SHP77 (cell line): ENCODE measurements around the gene ADCY9.
"Not testable (repeated sequence)": the region's sequence is repeated elsewhere in the genome, so short reads cannot be mapped to it uniquely, and the experiment has no call there.

Source experiments
- DNase-seq, 2 experiments: peaks; one replicate each; lab custom pipeline; 2025; lab: John Stamatoyannopoulos, UW

The ADCY9 gene

DNA sequence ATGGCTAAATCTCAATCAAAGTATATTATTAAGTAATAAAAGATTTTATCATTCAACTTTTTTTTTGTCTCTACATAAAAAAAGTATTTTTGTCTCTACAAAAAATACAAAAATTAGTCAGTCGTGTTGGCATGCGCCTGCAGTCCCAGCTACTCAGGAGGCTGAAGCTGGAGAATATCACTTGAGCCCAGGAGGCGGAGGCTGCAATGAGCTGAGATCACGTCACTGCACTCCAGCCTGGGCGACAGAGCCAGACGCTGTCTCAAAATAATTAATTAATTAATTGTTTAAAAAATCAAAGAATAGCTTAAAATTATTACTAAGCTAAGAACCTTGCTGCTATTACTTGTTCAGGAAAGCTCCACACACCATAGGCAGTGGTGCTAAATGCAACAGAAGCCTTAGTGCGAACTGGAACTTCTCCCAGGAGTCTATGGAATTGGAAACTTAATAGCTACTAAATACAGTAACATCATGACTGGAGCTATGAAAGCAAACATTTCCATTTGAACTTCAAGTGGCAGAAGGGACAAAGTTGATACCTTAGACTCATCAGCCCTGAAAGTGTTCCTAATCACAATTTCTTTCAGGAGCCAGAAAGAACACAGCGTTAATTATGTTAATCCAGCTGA is 22.6 kb downstream of the ADCY9 start:
- DNase-seq, result no peak

DNA sequence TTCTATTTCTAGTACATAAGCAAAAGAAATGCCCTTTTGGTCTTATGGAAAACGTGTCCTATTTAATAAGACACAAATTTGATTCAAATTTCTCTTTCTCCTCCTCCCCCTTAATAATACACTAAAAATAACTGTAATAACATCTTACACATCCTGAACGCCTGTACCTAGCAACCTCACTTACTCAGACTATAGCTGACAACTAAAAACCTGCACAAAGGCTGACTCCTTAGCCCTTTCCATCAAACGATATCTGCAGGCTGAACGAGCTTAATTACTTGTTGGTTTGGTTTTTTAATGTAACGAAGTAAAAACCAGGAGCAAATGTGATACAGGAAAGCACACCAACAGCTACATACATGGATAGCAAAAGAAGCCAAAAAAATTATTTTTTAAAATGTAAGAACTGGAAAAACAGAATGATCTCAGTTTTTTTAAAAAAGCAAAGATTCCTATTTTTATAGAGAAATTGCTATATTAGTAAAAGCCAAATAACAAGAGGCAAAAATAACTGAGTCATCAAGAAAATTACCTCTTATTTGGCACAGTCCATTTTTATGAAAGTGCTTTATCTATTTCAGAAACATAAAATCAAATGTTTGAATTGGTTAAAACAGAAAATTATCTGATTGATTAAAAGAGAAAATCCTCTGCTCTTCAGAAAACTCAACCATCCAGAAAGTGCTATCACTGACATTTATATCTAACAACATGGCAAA is 23.5 kb downstream of the ADCY9 start:
- DNase-seq, result no peak

DNA sequence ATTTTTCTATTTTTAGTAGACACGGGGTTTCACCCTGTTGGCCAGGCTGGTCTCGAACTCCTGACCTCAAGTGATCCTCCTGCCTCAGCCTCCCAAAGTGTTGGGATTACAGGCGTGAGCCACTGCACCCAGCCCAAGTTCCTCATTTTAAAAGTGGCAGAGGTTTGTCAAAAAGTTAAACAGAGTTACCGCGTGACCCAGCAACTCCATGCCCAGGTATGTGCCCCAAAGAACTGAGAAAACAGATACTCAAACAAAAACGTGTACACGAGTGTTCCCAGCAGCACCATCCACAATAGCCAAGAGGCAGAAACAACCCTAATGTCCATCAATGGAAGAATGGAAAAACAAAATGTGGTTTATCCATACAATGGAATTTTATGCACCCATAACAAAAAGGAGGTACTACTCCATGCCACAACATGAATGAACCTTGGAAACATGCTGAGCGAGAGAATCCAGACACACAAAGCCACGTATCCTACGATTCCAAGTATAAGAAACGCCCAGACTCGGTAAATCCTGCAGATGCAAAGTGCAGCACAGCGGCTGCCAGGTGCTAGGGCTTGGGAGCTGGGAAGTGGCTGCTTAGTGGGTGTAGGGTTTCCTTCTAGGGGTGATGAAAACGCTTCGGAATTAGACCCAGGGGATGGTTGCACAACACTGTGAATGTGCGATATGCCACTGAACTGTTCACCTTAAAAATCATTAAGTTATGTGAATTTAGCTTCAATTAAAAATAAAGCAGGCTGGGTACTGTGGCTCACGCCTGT is 24.8 kb downstream of the ADCY9 start:
- no peak for DNase-seq

DNA sequence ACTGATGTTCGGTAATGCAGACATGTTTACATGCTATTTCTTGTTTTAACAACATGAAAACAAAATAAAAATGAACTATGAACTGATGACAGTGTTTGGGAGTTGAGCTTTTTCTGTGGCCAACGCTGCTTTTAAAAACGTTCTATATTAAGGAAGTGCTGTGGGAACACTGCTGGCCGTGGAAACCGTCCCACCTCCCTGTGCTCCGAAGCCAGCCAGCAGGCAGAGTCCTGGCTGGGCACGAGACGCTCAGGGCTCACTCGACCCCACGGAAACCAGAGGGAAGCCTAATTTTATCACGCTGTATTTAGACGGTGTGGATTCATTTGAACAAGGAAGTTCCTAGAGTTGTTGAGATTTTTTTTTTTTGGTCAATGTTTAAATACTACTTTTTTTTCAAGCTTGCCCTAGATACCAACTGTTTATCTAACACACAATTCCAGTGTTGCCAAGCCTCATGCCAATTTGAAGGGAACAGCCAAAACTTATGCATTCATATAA is 25.8 kb downstream of the ADCY9 start:
- DNase-seq, result no peak

DNA sequence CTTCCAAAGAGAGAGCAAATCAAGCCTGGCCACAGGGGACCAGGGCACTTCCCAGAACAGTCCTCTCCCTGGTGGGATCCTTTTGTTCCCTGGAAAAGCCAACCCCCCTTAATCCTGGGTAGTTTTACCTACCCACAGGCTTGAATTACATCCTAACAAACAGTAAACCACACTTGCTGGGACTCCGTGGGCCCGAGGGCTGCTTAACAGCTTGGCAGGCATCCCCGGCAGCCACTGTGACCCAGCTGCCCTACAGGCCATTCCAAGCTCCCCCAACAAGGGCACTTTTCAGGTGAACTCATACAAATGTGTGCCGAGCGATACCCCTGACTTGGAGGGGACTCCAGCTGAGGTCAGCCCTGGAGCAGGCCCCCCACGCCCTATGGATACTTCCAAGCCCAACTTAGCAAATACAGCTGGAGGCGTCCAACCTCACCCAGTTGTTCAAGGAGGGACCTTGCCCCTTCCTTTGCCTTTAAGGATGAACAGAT is 26.4 kb downstream of the ADCY9 start:
- DNase-seq, result no peak

DNA sequence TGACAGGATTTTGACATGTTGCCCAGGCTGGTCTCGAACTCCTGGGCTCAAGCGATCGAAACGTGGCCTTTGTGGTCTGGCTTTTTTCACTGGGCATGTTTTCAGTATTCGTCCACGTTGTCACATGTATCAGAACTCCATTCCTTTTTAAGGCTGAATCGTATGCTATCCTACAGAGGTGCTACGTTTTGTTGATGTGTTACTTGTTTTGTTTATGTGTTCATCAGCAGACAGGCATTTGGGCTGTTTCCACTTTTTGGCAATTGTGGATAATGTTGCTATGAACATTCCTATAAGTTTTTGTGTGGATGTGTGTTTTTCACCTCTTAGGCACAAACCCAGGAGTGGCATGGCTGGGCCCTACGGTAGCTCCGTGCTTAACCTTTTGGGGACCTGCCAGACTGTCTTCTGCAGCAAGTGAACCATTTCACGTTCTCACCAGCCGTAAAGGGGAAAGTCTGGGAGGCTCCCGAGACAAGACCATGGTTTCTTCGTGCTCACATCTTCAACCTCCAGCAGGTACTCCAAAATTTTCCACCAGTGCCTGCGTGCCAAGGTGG is 26.9 kb downstream of the ADCY9 start:
- DNase-seq, result no peak

DNA sequence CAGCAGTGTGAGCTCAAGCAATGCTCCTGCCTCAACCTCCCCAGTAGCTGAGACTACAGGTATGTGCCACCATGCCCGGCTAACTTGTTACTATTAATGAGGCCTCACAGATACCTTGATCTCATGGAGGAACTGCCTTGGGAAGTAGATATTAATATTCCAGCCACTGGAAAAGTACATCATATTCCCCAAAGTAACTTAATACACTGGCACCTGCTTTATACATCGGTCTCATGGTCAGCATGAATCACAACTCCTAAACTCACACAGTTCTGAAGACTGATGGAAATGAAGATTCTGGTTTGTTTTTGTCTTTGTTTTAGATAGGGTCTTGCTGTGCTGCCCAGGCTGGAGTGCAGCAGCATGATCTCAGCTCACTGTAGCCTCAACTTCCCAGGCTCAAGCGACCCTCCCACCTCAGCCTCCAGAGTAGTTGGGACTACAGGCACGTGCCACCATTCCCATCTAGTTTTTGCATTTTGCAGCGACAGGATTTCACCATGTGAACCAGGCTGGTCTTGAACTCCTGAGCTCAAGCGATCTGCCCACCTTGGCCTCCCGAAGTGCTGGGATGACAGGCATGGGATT is 28.2 kb downstream of the ADCY9 start:
- DNase-seq, result no peak

DNA sequence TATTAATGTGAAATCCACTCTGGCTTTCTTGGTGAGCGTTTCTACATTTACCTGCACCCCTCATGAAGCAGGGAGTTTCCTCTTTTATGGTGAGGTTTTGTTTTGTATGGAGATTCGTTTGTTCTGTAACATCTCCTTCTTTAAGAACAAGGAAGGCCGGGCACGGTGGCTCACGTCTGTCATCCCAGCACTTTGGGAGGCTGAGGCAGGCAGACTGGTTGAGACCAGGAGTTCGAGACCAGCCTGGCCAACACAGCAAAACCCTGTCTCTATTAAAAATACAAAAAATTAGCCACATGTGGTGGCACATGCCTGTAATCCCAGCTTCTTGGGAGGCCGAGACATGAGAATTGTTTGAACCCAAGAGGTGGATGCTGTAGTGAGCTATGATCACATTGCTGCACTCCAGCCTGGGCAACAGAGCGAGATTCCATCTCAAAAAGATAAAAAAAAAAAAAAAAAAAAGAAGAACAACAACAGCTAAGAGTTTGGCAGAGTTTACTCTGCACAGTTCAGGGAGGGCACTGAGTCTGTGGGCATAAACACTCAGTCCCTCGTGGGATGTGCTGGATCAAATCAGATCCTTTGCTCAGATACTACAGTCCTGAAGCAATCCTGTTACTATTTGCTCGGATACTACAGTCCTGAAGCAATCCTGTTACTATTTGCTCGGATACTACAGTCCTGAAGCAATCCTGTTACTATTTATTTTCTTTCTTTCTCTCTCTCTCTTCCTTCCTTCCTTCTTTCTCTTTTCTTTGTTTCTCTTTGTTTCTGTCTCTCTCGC is 28.9 kb downstream of the ADCY9 start:
- DNase-seq, result no peak

DNA sequence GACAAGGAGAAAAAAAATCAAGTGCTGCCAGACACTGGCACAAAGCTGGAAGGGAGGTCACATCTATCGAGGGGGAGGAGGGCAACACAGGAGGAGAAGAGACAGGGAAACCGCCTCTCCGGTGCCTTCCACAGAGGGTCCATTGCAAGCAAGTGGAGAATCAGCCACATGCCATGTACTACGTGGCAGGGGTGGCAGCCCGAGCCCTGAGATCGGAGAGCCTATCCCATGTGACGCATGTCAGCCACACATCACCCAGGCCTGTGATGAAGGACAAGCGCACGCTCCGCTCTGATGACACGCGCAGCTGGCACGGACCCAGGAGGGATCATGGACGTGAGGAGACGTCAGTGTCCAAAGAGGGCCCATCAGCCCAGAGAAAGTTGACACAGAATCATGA is 30.1 kb downstream of the ADCY9 start:
- peak; percentile 10 to 39 for DNase-seq

DNA sequence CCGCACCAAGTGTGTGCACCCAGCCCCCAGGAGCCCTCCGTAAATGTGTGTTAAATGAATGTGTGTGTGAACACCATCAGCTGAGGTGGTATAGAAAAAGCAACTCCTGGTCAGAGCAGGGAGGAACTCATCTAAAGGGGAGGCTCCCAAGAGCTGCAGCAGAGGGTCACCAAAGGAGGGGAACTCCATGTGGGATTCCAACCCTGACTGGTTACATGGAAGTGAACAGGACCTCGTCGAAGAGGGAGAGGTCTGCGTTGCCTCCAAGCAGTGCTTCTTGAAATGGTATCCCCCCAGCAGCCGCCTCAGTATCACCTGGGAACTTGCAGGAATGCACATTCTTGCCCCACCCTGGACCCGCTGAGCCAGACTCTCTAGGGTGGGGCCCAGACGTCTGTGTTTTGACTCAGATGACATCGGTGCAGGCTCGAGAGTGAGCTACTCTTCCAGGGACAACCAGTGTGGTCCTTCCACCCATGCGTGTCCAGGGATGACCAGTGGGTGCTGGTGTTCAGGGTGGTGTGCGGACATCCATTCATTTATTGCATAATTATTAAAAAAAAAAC is 30.8 kb downstream of the ADCY9 start:
- no peak for DNase-seq

DNA sequence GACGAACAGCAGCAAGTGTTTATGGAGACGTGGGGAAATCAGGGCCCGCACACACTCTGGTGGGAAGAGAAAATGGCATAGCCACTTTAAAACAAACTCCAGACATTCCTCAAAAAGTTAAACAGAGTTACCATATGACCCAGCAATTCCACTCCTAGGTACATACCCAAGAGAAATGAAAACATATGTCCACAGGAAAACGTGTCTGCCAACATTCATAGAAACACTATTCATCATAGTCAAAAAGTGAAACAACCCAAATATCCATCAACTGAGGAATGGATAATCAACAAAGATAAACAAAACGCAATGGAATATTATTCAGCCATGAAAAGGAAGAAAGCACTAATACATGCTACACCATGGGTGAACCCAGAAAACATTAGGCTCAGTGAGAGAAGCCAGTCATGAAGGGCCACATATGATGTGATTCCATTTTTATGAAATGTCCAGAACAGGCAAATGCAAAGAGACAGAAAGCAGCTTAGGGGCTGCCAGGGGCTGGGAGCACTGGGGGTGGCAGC is 32.8 kb downstream of the ADCY9 start:
- DNase-seq, result no peak

DNA sequence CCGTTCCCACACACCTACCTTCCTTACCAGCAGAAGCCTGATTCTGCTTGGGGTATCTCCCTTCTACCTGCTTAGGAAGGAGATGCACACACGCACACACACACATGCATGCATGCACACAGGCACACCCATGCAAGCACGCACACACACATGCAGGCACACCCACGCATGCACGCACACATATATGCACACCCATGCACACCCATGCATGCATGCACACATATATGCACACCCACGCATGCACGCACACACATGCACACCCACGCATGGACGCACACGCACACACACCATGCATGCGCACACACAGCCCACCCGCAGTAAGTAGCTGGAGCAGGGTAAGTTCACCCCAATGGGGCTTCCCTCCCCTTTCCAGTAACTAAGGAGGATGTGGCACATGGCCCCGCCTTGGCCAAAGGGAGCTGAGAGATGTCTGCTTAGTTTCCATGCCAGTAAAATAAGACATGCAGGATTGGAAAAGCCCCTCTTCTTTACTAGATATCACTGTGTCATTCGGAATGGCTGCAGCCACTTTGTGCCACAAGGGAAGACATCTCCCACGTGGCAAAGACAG is 33.7 kb downstream of the ADCY9 start:
- DNase-seq, result no peak

DNA sequence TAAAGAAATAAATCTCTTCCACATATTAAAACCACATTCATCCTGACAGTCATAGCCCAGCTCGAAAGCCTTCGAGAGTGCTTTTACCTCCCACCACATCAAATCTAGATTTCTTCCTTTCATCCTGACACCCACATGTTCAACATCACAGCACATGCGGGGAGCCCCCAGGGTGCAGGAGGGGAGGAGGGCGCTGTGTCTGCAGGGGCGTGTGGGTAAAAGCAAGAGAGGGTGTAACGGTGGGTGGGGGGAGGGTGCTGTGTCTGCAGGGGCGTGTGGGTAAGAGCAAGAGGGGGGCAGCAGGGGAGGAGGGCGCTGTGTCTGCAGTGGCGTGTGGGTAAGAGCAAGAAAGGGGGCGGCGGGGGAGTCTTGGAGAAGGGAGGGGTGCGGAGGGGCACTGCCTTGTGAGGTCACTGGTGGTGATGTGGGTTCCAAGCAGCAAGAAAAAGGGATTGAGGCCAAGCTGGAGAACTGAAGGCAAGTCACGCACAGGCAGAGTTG is 34.7 kb downstream of the ADCY9 start:
- no peak for DNase-seq

DNA sequence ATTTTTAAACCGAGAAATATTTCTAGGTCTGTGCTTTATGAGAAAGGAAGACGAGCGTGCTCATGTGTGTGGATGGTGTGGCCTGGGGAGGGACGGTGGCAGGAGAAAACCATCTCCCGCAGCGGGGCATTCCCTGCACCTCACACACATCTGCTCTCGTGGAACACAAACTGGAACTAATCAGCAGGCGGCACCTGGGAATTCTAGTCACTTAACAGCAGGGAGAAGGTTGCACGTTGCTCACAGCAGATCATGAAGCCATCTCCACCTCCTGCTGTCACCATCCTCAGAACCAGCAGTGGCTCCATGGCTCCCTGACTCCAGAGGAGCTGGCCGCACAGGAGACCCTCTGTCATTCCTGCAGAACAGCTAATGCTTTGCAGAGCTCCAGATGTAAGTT is 35.2 kb downstream of the ADCY9 start:
- DNase-seq, result no peak

DNA sequence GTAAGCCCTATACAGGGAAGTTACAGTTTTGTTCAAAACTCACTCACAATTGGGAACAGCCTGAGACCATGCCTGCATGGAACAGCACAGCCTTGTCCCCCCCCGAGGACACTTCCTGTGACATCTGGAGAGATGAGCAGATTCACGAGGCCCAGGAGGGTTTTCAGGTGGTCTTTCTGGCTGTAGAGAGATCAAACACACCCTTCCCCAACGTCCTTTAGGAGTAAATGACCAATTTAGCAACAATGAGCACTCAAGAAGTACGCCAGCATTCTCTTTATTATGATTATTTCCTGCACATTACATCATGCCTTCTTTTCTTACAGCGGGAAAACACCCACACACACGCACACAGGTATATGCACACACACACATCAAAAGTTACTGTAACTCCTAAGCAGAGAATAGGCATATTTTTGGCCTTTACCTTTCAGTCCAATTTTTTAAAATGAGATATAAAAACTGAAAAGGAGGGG is 39.0 kb downstream of the ADCY9 start:
- no peak for DNase-seq

DNA sequence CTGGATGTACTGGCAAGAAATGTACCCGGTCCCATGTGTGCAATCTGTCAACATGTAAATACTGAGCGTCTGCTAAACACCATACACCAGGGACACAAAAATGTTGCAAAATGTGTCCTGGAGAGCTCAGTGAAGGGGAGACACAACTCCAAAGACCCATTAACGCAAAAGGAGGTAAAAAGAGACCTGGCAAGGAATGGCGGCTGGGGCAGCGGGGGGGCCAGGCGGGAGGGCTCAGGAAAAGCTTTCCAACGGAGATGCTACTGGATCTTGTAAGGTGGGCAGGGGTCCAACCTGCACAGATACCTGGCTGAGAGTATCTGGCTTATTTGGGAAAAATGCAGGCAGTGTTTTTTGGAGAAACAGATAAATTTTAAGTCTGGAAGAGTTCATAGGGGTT is 40.7 kb downstream of the ADCY9 start:
- DNase-seq, result no peak

DNA sequence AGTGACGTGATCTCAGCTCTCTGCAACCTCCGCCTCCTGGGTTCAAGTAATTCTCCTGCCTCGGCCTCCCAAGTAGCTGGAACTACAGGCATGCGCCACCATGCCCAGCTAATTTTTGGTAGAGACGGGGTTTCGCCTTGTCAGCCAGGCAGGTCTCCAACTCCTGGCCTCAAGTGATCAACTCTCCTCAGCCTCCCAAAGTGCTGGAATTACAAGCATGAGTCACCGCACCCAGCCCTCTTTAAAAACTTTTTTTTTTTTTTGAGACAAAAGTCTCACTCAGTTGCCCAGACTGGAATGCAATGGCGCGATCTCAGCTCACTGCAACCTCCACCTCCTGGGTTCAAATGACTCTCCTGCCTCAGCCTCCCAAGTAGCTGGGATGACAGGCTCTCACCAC is 43.1 kb downstream of the ADCY9 start:
- DNase-seq, result not testable (repeated sequence)

DNA sequence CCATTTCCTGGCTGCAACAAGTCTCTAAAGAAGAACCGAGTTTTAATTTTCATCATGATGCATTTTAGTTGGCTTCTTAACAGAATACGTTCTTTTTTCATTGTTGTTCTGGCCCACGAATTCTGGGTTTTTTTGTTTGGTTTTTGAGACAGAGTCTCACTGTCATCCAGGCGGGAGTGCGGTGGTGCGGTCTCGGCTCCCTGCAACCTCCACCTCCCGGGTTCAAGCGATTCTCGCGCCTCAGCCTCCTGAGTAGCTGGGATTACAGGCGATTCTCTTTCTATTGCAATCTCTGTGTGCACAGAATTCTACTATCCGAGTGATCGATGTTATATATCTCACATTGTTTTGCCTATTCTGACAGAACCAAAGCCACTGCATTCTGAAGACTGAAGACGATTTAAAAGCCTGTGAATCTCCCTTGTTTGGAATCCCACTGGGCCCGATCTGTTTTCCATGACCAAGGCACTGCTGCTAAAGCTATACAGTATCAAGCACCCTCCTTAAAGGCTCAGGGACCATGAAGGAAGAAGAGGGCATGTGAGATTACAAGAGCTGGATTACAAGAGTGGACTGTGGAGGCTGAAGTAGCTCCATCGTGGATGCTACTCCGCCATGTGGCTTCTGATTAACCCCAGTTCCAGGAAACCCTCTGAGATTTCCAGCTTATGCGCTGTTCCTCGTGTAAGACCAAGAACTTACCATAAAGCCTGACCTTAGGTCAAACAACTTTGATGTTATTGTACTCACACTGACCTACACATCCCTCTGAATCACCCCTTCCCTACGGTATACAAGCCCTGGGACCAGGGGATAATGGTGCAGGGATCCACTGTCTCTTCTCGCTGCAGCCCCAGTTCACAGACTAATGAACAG is 44.3 kb downstream of the ADCY9 start:
- DNase-seq, result no peak

DNA sequence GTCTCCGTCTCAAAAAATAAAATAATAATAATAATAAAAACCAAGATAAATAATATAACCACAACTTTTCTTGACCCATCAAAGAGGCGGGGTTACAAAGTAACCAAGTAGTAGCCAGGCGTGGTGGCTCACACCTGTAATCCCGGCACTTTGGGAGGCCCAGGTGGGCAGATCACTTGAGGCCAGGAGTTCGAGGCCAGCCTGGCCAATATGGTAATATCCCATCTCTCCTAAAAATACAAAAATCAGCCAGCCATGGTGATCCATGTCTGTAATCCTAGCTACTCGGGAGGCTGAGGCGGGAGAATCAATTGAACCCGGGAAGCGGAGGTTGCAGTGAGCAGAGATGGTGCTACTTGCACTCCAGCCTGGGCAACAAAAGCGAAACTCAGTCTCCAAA is 45.3 kb downstream of the ADCY9 start:
- no peak for DNase-seq
